Measurements from ENCODE around the gene FAM135A. TPM values are rescaled to one million over a fixed set of nuclear protein-coding genes. Genes with fewer than 3 reads are reported as not detected.
A peak's percentile ranks its signal among the peaks of the same experiment; 100 is the strongest.

Gene FAM135A
- total and polyA plus RNA-seq, 9 of the 15 experiments (the other 6 are each of a cell fraction or from before 2014, with no cell fraction given), result 7.4 to 32.9 (median 19.2) TPM

DNA sequence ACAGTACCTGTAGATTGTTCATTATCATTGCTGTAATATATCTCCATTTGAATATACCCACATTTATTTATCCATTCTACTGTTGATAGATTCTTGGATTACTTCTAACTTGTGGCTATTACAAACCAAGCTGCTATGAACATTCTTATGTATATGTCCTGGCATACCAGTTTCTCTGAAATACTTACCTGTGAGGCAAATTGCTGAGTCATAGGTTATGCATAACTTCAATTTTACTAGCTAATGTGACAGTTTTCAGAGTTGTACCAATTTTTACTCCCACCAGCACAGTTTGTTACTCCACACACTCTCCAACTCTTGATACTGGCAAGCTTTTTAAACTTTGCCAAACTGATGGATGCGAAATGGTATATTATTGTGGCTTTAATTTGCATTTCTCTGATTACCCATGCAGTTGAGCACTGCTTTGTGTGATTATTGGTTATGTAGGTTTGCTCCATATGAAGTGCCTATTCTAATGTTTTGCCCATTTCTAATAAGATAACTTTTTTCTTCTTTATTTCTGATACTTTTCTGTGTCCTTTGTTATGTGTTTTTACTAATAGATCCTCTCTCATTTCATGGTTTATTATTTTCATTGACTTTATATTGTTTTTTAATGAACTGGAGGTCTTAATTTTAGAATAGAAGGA lies 90.6 kb downstream of the FAM135A start:
- WGBS (ENCODE audit: insufficient coverage, low coverage, missing lambda C conversion rate), result 93% methylated on average over 1 of the region's 1 CpG
- intact Hi-C loops (cut with micrococcal nuclease) (no loop called here), in situ Hi-C loops (cut with MboI) (no loop called here)
- Histone ChIP-seq H3K27ac (ENCODE audit: extremely low read depth, low read depth, low read length) (no peak overlapping the region), H3K79me2 (ENCODE audit: control insufficient read depth, insufficient read depth, low read length) (no peaks in the 10 kb centered on the region), H3K4me1 (replicated peaks in 1 of 2; ENCODE audit: control insufficient read depth in 2 of 2, insufficient read depth in 2 of 2, low read length in 2 of 2) (no peaks in the 10 kb centered on the region), H3K27me3 (ENCODE audit: control insufficient read depth in 2 of 2, insufficient read depth in 2 of 2, low read length in 2 of 2) (no peaks in the 10 kb centered on the region), H3K4me2 (ENCODE audit: insufficient read depth, low read length) (no peak overlapping the region), H3K4me3 (no peak overlapping the region), H3K9me1 (ENCODE audit: control insufficient read depth, insufficient read depth, low read length) (no peaks in the 10 kb centered on the region), H4K20me1 (replicated peaks; ENCODE audit: control insufficient read depth, insufficient read depth, low read length) (no peaks in the 10 kb centered on the region), H3K9me3 (replicated peaks; ENCODE audit: control insufficient read depth, insufficient read depth, low read depth, low read length) (peaks cover 6% of the 10 kb centered on the region; the same call in 1 of the 2 replicates), H2AFZ (ENCODE audit: low read depth, low read length) (no peak overlapping the region), H3K9ac (ENCODE audit: insufficient read depth in 1 of 2, low read depth in 2 of 2, low read length in 2 of 2) (no peak overlapping the region), H3K36me3 (ENCODE audit: control insufficient read depth, insufficient read depth, low read length) (peaks cover 42% of the 10 kb centered on the region)
- POLR2A ChIA-PET, result no interaction called here
- no peak for DNase-seq (ENCODE audit: extremely low read depth in 1 of 4, low spot score in 3 of 4)
- CTCF ChIA-PET (ENCODE audit: low intra/inter-chr PET ratio), result no interaction called here
- no TSS peak for BruUV-seq (replicated peaks)
- no peak for ATAC-seq
- FAIRE-seq, result no peak
- TF ChIP-seq TCF7L2 (IDR thresholded peaks at IDR 0.05; ENCODE audit: low read depth, low read length), result no peak
- peak; percentile 62 for TF ChIP-seq C11orf30 (IDR thresholded peaks at IDR 0.05; ENCODE audit: low read depth)
- no peak for TF ChIP-seq ZNF778 (CRISPR knock-in tag; IDR thresholded peaks at IDR 0.05)
- no peak for TF ChIP-seq MYC (IDR thresholded peaks at IDR 0.05; ENCODE audit: low read depth, low read length)
- TF ChIP-seq MYC (CRISPR knock-in tag; IDR thresholded peaks at IDR 0.05; ENCODE audit: borderline replicate concordance, low read depth), result no peak
- TF ChIP-seq, protein P1, sequence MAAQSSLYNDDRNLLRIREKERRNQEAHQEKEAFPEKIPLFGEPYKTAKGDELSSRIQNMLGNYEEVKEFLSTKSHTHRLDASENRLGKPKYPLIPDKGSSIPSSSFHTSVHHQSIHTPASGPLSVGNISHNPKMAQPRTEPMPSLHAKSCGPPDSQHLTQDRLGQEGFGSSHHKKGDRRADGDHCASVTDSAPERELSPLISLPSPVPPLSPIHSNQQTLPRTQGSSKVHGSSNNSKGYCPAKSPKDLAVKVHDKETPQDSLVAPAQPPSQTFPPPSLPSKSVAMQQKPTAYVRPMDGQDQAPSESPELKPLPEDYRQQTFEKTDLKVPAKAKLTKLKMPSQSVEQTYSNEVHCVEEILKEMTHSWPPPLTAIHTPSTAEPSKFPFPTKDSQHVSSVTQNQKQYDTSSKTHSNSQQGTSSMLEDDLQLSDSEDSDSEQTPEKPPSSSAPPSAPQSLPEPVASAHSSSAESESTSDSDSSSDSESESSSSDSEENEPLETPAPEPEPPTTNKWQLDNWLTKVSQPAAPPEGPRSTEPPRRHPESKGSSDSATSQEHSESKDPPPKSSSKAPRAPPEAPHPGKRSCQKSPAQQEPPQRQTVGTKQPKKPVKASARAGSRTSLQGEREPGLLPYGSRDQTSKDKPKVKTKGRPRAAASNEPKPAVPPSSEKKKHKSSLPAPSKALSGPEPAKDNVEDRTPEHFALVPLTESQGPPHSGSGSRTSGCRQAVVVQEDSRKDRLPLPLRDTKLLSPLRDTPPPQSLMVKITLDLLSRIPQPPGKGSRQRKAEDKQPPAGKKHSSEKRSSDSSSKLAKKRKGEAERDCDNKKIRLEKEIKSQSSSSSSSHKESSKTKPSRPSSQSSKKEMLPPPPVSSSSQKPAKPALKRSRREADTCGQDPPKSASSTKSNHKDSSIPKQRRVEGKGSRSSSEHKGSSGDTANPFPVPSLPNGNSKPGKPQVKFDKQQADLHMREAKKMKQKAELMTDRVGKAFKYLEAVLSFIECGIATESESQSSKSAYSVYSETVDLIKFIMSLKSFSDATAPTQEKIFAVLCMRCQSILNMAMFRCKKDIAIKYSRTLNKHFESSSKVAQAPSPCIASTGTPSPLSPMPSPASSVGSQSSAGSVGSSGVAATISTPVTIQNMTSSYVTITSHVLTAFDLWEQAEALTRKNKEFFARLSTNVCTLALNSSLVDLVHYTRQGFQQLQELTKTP (IDR thresholded peaks at IDR 0.05; ENCODE audit: low read depth in 1 of 2, partially characterized antibody in 2 of 2), result peak in 1 of 2 experiments; percentile 99
- TF ChIP-seq NFE2 (IDR thresholded peaks at IDR 0.05; ENCODE audit: low read depth), result peak; percentile 53
- no peak for TF ChIP-seq KLF1 (tag; IDR thresholded peaks at IDR 0.05)
- TF ChIP-seq MAFF (IDR thresholded peaks at IDR 0.05; ENCODE audit: low read length), result peak; percentile 52; the same call in 1 of the 2 replicates
- TF ChIP-seq SLC30A9 (CRISPR knock-in tag; IDR thresholded peaks at IDR 0.05), result no peak
- peak; percentile 82 for TF ChIP-seq ZNF316 (IDR thresholded peaks at IDR 0.05)
- TF ChIP-seq NFE2L1 (tag; IDR thresholded peaks at IDR 0.05; ENCODE audit: borderline replicate concordance, low read depth), result peak; percentile 22; the same call in 1 of the 2 replicates
- peak; percentile 58; the same call in 1 of the 2 replicates for TF ChIP-seq MAFG (tag; conservative IDR thresholded peaks at IDR 0.05)
- no peak for TF ChIP-seq TAL1 (IDR thresholded peaks at IDR 0.05)
- peak; percentile 50; the same call in 1 of the 2 replicates for TF ChIP-seq MAFK (IDR thresholded peaks at IDR 0.05; ENCODE audit: low read length)
- no peak for TF ChIP-seq ILK (tag; IDR thresholded peaks at IDR 0.05; ENCODE audit: borderline replicate concordance, low read depth)
- no peak for TF ChIP-seq HDAC6 (IDR thresholded peaks at IDR 0.05; ENCODE audit: low read depth, low read length)
- TF ChIP-seq ZNF217 (CRISPR knock-in tag; IDR thresholded peaks at IDR 0.05), result no peak
- no peak for TF ChIP-seq GATAD2B (IDR thresholded peaks at IDR 0.05; ENCODE audit: borderline replicate concordance)
